Jurkat, Clone E6-1 (cell line): ENCODE measurements around the gene MVD.

Source experiments
- DNase-seq: peaks from one replicate; pipeline ENCODE4 v3.0.0-alpha.2; 2011; ENCODE audit warnings: low read depth, low spot score
- H3K4me3 ChIP-seq: 2 replicates; pipeline ENCODE4 v1.5.1; 2011; ENCODE audit warnings: mild to moderate bottlenecking, low read length, control low read depth, moderate library complexity

The MVD gene

DNA sequence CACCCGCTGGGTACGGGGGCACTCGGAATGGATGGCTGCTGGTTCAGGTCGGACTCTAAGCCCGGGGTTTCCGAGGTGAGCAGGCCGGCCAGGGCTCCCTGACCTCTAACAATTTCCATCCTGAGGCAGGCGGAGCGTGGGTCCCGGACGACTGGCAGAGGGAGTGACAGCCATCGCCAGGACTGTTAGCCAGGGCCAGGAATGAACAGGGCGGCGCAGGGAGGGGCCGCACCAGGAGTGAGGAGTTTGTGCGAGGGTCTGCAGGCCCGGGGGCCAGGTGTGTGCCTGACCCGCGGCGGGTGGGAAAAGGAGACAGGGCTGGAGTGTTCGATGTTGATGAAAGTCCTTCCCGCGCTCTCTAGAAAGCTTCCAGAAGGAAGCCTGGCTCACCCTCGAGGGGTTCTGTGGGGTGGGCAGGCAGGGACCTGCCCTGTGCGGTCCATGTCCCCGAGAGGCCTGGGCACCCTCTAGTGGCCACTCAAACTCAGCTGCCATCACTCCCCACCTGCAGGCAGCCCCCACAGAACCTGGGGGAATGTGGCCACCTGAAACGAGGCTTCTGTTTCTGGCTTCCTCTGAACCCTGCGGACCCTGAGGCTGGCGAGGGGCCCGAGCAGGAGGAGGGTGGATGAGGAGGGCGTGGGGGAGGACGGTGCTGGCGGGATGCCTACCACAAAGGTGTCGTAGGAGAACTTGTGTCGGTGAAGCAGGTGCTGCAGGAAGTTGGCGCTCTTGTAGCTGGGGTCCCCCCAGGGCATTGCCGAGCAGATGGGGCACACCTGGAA, 35.1 kb upstream of the MVD start:
- DNase-seq: no peak
- H3K4me3 ChIP-seq: no peak overlapping the region

DNA sequence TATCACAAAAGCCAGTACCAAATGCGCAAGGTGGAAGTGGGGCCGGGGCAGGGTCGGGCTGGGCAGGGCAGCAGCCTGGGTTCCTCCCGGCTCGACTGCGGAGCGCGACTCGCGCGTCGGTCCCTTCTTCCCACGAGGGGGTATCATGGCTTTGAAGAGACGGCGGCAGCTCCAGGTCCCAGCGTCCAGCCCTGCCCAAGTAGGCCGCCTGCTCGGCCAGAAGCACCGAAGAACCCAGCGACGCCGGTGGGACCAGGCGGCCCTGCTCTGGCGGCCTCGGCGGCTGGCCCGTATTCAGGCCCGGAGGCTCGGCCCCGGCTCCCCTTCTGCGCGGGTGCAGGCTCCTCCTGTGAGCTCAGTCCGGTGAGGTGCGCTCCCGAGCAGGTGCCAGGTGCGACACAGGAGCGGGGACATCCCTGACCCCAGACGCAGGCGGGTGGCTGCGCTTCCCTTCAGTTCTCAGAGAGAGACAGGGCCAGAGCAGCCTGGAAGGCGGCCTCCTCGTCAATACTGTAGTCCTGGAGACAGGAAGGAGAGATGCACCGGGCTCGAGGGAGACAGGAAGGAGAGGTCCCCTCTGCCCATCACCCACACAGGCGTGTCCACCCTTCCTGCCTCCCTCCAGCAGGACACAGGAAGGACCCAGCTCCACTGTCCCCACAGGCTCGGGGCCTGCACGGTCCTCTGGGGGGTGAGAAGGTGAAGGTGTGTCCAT, 34.4 kb upstream of the MVD start:
- no peak for DNase-seq
- H3K4me3 ChIP-seq: no peak overlapping the region

DNA sequence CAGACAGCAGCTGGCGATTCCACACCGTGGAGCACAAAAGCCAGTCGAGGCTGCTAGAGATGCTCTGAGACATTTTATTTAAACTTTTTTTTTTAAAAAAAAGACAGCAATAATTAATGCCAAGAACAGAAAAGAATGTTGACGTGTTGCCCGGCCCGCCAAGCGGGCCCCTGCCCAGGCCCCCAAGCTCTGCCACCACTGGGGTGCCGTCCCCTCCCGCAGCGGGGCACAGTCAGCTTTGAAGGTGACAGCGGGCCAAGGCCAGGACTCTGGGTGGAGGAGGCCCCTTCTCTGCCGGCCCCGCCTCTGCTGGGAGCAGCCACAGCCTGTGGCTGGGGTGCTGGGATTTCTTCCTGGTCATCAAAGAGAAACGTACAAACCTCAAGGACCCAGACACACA, 33.5 kb upstream of the MVD start:
- DNase-seq: no peak

DNA sequence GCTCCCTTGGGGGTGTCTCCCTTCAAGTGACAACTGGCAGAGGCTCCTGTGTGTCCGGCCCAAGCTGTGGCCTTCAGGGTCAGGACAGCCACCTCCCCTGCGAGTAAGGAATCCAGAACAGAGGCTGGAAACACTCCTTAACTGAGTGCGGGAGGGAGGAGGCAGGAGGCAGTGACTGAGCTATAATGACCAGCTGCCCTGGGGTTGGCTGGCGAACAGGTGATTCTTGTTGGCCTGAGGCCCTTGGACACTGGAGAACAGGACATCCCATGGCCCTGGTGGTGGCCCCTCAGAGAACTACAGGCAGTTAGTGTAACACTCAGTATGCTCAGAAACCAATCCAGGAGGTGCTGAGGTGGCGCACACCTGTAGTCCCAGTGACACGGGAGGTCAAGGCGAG, 32.9 kb upstream of the MVD start:
- no peak overlapping the region for H3K4me3 ChIP-seq
- no peak for DNase-seq

More for the DNA sequence above, 33.5 kb upstream of the MVD start:
- no peak overlapping the region for H3K4me3 ChIP-seq

DNA sequence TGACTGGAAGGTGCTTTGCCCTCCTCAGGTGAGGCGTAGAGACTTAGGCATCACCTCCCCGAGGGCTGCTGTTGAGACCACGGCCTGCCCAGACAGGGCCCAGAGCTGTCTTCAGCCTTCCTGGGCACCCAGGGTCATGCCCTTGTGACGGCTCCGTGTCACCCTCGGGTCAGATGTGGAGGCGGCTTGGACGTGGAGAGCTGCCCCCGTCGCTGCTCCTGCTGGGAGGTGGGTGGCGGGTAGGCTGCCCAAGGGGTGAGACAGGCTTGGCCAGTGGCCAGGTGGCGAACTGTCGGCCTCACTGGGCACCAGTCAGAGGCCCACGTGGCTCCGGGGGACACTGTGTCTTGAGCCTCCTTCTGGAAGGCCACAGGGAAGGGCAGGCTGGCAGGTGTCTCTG, 32.3 kb upstream of the MVD start:
- no peak overlapping the region for H3K4me3 ChIP-seq
- DNase-seq: no peak

DNA sequence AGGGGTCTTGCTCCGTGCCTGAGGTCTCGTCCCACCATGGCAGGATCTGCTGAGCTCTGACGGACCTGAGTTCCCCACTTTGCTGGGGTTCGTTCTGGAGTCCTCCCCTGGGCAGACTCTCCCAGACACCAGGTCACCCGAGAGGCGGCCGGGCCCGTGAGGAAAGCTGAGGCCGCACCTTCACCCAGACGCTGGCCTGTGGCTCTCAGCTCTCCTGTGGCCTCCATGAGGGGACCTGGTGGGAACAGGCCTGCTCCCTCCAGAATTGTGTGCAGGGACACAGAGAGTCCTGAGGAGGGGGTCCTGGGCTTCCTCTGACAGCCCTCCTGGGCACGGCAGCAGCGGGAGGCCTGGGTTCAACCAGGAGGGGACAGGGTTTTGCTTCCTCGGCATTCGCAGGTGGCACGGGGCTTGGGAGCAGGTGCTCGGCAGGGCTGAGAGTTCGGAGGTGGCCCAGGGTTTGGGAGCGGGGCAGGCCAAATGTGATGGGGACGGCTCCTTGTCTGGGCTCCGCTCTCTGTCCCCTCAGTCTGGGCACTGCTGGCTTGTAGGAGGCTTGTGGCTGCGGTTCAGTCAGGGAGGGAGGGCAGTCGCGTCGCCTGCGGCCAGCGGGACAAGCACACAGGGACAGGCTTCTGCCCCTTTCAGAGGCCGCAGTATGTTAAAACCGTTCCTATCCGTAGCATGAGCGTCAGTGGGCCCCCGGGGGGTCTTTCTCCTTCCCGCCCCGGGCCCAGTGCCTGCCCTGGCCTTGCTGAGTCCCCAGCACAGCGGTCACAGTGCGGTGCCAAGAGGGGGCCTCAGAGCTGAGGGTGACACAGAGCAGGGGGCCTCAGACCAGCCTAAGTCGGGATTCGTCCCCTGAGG, 31.6 kb upstream of the MVD start:
- no peak for DNase-seq

DNA sequence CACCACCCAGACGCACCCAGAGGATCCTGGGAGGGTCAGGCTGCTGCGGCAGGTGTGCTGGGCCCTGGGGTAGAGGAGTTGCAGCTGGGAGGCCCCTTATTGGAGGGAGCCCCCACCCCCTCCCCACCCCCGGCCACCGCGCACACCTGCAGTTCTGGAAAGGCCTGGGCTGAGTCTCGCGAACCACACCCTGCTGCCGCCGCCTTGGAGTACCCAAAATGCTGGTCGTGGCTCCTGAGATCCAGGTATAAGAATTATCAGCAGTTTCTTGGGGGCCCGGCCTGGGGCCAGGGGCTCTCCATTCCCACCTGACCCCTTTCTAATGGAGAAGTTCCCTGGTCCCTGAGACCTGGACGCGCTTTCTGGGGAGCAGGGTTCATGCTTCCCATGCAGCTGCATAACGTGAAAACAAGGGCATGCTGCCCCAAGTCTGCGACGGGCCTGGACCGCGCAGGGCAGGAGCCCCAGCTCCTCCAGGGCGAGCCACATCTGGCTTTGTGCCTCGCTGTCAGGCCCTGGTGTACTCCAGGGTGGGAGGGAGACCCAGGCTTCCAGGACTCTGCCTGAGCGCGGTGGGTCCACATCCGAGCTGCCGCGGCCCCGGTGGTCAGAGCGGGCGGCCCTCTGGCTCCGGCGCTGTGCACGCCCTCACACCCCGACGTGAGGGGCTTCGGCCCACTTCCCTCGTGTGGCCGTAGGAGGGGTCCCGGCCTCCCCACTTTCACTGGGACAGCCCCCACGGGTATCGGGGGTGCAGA, 30.7 kb upstream of the MVD start:
- DNase-seq: no peak

More for the DNA sequence above, 31.6 kb upstream of the MVD start:
- H3K4me3 ChIP-seq: no peak overlapping the region

DNA sequence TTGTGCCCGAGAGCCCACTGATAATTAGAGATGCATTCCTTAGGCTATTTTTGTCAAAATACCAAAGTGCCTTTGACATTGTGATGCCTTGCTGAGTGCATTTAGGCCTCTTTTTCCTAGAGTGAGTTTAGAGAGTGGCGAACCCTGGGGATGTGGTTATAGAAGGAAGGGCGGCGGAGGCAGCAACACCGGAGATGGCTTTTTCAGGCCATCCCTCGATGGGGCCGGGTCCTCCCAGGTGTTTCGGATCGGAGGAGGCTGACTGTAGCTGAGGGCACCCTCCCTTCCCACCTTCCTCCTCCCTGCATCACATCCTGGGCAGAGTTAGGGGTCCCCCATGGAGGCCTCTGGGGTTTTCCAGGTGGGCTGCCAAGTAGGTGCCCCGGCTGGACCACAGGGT, 30.0 kb upstream of the MVD start:
- no peak overlapping the region for H3K4me3 ChIP-seq

More for the DNA sequence above, 30.7 kb upstream of the MVD start:
- H3K4me3 ChIP-seq: no peak overlapping the region

DNA sequence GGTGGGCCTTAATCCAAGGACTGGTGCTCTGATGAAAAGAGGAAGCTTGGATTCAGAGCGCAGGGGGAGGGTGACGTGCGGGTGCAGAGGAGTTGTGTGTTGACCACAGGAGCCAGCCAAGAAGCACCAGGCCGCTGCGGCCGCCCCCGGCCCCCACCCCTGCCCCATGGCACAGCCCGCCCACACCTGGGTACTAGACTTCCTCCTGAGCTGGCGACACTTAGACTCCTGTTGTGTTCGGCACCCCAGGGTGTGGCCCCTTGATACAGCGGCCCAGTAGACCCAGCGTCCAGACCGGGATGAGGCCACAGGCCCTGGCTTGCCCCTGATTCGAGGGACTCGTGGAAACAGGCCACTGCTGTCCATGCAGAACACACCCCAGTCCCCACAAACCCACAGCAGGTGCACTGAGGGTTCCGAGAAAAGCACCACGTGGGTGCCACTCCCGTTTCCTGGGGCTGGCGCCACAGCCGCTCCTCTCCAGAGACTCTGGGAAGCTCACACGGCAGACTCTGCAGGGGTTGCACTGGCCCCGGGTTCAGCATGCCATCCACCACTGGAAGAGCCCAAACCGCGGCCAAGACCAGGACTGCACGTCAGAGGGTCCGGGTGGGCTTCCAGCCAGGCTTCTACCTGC, 29.2 kb upstream of the MVD start:
- DNase-seq: no peak
- H3K4me3 ChIP-seq: no peak overlapping the region

More for the DNA sequence above, 30.0 kb upstream of the MVD start:
- no peak for DNase-seq

DNA sequence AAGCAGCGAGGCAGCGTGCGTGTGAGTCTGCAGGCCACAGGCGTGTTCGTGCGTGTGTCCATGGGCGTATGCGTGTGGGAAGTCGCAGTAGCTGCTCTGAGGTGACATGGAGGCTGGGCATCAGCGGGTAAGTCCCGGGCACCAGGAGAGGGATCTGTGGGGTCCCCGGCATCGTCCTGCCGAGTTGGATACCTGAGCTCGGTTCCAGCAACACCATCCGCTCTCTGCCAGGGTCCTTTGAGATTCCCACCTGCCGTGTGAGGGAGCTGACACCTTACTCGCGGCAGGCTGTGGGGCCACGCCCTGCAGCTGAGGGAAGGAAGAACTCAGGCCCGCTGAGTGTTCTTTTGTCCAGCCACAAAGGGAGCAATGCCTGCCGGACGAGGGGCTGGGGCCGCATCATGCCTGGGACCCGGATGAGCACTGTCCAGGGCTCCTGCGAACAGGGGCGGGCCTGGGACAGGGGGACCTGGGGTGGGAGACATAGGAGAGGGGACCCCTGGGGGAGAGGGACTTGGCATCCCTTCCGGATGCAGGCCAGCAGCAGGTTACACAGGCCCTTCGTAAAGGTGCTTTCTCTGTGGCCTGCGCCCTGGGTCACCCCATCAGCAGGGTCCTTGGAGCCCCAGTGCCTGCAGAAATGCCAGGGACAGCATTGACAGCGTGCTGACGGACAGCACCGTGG, 28.4 kb upstream of the MVD start:
- no peak overlapping the region for H3K4me3 ChIP-seq
- DNase-seq: no peak

DNA sequence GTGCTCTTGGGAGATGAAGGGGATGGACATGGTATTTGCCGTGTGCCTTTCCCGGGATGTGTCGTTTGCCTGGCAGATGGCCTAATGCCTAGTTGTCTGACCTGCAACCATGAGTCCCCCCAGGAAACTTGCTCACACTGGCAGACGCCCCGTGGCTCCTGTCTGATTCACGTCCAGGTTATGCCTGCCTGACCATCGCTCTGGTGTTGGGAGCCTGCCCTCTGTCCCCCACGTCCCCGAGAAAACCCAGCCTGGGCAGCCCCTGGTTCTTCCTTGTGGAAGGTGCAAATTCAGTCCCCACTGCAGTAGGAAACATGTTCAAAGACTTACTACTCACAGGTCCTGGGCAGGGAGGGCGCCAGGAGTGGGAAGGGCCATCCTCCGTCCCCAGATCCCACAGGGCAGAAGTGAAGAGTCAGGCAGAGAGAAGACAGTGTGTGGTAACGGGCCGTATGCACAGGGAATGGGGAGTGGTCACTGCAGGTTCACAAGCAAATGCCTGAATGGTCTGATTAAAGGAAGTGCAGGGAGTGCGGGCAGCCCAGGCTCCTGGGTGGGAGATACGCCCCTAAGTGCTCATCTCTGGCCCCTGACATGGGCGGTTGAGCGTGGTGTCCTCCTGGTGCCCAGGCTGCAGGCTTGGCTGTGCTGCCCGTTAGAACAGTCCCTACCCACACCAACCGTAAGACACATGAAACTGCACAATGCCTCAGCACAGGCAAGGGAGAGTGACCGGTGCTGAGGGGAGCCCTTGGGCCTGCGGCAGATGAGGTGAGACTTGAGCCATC, 27.6 kb upstream of the MVD start:
- no peak overlapping the region for H3K4me3 ChIP-seq
- no peak for DNase-seq

DNA sequence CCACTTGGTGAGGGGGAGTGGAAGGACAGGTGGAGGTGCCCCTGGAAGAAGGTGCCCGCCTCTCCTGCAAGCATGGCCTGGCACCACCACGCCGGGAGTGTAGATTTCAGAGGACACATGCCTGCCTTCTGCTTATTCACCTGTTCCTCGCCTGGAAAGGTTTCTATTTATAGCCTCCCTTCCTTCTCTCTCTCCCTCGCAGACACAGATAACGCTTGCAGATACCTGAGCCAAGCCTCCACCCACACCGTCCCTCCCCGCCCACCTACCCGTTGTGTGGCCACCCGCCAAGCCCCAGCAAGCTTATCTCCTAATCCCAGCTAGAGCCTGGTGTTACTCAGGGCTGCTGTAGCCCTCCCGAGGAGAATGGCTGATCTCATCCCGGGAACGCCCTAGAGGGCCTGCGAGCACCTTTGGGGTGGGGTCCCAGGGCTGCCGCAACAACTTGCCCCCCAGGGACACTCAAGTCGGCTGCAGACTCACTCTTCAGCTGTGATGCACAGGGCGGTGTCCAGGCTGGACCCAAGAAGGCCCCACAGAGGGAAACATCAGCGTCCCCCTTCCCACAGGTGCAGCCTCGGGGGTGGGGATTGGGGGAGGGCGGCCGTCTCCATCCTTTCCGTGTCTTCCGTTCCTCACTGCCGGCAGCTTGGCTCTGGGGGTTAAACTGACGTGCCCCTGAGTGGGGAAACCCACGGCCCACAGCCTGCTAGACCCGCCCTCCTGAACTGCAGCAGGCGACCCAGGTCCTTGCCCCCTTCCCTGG, 25.3 kb upstream of the MVD start:
- no peak overlapping the region for H3K4me3 ChIP-seq
- DNase-seq: no peak

DNA sequence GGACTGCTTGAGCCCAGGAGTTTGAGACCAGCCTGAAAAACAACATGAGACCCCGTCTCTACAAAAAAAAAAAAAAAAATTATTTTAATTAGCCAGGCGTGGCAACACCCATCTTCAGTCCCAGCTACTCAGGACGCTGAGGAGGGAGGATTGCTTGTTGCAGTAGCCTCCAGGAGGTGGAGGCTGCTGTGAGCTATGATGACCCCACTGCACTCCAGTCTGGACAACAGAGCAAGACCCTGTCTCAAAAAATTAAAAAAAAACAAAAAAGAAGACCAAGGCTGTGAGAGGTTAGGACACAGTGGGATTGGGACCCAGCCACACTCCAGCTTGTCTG, 24.8 kb upstream of the MVD start:
- H3K4me3 ChIP-seq: no peak overlapping the region
- DNase-seq: no peak

DNA sequence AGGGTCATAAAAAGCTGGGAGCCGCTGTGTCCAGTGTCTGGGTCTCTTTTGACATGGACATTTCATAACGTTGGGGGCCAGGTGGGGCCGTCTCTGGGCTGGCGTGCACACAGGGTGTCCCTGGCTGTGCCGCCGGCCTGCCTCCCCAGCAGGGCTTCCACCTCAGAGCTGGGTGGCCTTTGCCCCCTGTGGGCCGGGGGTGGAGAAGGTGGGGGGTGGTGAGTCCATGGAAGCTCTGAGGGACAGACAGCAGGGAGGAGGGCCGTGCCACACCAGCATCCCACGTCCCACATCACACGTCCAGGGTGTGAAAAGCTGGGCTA, 24.3 kb upstream of the MVD start:
- no peak overlapping the region for H3K4me3 ChIP-seq
- no peak for DNase-seq

DNA sequence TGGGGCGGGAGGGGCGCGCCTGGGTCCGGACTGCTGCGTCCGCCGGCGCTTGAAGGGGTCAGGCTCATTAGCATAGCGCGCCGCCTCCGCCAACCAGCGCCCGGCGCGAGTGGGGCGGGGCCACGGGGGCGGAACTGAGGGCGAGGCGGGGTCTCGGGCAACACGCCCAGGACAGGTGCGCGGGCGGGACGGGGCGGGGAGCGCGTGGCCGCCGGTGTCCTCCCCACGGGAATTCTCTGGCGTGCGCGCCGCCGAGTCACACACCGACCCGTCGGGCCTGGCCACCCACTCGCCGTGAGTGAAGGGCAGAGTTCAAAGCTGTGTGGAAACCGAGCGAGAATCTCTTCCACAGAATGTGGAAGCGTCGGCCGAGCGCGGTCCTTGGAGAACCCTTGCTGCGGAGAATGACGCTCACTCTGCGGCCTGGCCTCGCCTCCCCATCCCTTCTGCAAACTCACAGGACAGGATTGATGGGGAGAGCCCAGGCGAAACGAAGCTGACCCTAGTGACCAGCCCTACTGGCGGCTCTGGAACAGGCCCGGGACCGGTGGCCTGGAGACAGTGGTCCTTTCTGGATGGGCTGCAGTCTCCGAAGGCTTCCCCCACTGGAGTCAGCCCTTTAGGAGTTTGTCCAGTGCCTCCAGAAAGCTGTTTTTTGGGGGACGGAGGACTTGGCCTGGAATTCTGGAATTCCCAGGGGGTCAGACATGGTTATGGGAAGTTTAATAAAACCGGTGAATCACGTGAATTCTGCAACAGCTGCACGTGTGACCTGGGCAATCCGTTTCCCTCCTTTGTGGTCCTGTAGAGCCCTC, 23.8 kb upstream of the MVD start, which contains the start of gene SNAI3:
TSS of gene SNAI3 (minus strand) at position 69 of the 815 bp plus-strand sequence. CDS start 101 bp downstream, outside the sequence.
- H3K4me3 ChIP-seq: peak within 1 kb of the TSS; percentile 52
- no peak for DNase-seq

DNA sequence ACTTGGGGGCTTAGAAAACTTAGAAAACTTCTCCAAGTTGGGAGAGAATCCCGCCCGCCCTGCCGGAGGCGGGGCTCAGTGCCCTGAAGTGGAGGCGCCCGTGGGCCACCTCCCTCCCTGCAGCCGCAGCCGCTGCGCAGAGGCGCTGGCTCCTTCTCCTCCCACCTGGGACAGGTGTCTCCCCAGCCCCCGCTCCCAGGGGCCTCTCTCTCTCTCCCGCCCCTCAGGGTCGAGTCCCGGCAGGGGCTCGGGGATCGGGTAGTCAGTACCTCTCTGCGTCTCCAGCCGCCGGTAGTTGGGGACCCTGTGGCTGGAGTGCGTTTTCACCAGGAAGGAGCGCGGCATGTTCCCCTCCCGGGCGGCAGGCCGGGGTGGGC, 23.2 kb upstream of the MVD start:
- peak overlapping the region; percentile 52 for H3K4me3 ChIP-seq
- no peak for DNase-seq
